ENCODE measurements around the gene ENPP7.

GRCh38 chr17:79729761-79730160 lies 982 bp upstream of the ENPP7 start:
- TF ChIP-seq CTCF (IDR thresholded peaks at IDR 0.05; ENCODE audit: insufficient read depth, low read length, poor library complexity, severe bottlenecking) (no peak), EZH2phosphoT487 (conservative IDR thresholded peaks at IDR 0.05; ENCODE audit: low read length) (no peak)
